NCI-H2029 treated with DMSO at 0.1 percent for 48 hours (cell line): ENCODE measurements around the gene ZNF367.
A peak's percentile ranks its signal among the peaks of the same experiment; 100 is the strongest.

Source experiments
- DNase-seq: peaks from one replicate; lab custom pipeline; 2025; lab: John Stamatoyannopoulos, UW

ZNF367 gene

DNA sequence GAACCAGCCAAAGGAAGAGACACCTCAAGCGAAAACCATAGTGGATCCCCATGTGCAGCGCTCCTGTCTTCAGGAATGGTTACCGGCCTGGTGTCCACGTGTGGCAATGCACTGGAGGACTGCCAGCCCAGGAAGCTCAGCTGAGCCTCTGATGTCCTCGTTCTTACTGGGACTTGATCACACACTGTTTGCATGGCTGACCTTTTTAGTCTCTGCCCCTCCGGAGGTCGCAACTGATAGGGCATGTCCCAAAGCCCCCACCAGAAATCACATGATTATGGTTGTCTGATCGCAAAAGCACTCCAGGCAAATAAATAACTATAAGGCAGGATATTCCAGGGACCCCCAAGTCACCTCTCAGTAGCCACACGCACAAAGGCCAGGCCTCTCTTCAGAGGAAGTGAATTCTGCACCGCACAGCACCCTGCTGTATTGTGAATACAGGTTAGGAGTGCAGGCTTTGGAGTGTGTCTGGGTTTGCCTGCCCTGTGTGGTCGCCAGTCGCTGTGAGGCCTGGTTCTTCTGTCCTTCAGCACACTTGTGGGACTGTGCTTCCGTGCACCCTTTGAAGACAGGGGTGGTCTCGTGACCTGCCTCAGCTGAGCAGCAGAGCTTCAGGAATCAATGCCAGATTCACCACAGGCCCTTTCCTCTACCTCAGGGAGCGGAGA, 18.4 kb upstream of the ZNF367 start:
- no peak for DNase-seq

DNA sequence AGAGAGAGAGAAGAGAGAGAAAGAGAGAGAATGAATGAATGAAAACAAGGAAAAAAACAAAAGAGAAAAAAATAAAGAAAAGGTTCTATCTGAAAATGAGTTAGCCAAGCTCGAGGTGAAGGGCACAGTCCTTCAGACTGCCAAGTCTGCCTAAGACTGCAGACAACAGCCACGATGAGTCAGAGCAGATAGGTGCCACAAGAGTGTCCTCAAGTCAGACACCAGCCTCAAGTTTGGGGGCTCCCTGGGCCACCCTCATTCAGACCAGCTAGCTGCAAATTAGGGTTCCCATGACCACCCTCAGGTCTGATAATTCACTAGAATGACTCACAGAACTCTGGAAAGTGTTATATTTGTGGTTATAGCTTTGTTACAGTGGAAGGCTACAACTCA, 17.9 kb upstream of the ZNF367 start:
- no peak for DNase-seq

DNA sequence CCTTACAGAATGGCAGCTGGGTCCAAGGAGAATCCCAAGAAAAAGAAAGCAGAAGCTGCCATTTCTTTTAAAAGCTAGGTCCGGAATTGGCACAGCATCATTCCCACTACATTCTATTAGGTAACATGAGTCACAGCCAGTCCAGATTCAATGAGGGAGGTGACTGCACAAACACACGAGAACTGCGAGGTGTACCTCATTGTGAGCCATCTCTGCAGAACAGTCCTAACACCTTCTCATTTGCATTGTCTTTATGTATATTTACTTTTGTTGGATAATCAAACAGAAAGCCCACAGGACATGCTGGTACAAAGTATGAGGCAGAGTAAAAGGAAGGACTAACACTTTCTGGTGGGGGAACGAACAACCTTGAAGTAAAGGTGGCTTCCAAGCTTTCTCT, 17.2 kb upstream of the ZNF367 start:
- DNase-seq = no peak

DNA sequence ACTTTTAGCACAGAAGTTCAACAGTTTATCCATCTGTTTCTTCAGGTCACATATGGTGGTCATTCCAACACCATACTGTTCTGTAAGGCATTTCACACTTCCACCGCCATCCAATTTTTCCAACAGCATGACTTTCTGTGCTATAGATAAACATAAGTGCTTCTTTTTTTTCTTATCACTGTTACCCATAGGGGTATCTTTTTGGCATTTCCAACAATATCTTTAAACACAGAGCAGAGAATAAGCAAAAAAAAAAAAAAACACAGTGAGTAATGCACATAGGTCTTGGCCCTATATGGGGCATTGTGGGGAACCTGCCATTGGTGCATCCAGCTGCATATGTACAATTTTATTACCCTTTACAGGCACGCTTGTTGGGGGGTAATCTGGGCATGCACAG, 12.2 kb upstream of the ZNF367 start:
- DNase-seq = no peak

DNA sequence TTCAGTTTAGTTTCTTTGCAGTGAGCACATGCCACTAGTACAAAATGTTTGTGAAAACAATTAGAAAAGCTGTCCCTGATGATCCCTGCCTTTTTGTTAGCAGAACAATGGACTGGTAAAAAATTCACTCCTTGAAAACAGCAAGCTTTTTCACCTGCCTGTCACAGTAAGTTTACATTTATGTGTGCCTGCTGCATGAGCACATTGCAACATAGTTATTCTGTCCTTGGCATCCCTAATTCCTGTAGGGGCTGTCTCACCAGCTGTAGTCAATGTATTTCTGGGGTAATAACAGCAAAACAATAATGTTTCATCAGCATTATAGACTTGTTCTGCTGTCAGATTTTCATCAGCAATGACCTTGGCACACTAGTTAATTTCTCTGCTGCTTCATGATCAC, 11.6 kb upstream of the ZNF367 start:
- DNase-seq = no peak

DNA sequence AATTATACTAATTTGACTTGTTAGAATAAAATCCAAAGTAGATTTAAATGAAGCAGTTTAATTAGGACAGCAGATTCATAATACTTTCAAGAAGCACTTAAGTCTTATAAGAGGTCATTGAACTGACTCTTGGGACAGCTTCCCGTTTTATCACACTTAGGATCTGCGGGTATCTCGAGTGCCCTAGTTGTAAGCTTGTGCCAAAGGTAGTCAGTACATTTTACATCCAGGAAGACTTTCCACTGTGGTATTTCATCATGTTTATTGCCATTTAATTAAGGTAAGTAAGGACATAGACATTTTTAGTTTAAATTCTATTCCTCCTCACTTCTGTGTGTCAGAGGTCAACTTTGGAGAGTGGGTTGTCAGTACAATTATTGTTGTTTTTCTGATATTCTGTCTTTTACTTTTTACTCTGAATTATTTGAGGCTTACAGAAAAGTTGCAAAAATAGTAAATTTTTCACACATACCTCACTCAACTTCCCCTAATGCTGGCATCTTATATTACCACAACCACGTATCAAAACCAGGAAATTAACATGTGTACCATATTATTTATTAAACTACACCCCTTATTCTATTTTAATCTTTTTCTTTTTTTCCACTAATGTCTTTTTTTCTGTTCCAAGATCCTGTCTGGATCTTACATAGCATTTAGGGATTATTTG, 7.5 kb upstream of the ZNF367 start:
- no peak for DNase-seq

DNA sequence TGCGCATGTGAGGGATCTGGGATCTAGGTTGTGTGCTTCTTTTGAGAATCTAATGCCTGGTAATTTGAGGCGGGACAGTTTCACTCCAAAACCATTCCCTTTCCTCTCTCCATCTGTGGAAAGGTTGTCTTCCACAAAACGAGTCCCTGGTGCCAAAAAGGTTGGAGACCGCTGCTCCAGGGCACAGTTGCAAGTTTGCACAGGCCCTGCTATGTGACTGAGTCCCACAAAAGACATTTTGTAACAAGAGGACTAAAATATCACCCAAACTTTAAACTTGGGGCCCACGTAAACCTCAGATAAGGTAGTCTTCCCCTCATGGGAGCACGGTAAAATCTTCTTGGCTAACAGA, 5.8 kb upstream of the ZNF367 start:
- DNase-seq = no peak

DNA sequence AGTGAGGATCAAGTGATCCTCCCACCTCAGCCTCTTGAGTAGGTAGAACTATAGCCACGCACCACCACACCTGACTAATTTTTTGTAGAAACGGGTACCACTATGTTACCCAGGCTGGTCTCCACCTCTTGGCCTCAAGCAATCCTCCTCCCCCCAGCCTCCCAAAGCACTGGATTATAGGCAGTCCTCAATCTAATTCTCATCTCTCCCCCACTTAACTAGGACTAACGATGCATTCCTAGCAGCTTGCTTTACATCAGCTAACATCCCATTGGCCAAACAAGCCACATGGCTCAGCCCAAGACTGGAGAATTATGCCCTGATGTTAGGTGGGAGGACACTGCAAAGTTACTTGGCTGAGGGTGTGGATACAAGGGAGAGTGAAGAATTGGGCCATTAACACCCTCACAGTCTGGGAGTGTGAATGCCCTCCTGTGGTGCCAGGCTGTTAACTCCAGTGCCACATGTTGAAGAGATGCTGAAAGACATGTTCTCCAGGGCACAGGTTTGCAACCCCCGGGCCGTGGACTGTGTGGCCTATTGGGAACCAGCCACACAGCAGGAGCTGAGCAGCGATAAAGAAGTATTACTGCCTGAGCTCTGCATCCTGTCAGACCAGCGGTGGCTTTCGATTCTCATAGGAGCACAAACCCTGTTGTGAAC, 5.3 kb upstream of the ZNF367 start:
- no peak for DNase-seq

DNA sequence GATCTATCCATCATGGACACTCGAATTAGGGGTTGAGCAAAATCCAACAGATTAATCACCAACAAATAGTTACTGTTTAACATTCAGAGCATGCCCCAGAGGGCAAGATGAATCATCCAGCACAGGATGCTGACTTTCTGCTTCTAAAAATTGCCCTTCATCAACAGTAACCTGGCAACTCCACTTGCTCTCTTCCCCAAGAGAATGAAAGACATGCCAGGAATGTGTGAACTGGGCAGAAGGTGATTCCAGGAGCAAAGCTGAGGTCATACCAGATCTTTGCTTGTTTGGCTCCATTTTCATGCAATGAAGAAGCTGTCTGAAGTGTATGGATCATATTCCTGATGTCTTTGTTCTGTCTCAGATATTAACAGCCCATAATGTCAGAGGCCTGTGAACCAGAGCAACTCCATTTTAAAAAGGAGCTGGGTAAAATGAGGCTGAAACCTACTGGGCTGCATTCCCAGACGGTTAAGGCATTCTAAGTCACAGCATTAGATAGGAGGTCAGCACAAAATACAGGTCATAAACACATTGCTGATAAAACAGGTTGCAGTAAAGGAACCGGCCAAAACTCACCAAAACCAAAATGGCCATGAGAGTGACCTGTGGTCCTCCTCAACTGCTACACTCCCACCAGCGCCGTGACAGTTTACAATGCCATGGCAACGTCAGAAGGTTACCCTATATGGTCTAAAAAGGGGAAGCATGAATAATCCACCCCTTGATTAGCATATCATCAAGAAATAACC, 2.5 kb upstream of the ZNF367 start:
- no peak for DNase-seq

DNA sequence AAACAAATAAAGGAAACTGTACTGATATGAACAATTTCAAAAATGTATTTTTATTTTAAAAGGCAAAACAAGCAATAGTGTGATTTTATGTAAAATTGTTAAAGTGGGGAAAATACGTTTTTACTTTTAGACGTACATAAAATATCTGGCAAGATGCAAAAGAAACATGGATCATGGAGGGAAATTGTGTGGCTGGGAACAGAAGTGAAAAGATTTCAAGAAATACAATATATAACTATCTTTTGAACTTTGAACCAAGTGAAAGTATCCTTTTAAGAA, 1.5 kb upstream of the ZNF367 start:
- DNase-seq = no peak

DNA sequence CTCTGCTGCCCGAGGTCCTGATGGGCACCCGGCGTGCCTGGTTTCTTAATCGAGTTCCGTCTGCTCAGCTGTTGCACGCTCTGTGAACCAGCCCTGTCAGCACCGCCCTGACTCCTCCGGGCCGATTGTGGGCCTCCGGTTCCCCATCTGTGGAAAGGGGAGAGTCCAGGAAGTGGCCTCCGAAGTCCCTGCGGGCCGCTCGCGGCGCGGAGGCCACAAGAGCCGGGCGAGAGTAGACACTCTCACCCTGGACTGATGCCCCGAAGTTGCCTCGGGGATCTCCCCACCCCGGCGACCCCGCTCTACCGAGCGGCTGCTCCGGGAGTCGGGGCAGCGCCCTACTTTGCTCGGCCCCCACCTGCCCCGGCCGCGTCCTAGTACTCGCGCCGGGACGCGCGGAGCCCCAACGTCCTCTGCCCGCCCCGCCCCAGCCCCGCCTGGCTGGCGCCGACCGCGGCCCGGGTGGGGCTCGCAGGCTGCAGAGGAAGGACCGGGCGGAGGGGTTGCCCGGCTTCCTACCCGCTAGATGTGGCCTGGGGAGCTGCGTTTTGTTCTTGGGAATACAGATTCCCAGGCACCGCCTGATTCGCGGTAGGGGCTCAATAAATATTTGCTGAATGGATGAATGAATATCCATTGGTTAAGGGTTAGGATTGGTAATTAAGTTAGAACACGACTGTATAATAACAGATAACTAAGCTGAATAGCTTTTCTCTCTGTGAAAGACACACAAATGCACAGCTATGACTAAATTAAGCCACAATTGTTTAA, 935 bp upstream of the ZNF367 start:
- peak; percentile 33 for DNase-seq

DNA sequence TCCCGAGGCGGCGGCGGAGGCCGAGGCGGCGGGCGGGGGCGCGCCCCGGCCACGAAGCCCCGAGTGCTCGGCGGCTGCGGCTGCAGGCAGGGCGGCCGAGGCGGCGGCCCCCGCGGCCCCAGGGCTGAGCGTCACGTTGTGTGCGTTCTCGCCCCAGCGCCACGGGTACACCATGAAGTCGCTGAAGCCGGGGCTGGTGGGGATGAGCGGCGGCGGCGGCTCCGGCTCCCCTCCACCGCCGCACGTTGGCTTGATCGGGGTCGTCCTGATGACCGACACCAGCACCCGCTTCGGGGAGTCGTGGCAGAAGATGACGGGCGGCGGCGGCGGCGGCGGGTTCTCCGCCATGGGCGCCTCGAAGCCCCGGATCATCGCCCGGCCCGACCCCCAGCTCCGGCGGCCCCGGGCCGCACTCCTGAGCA, 498 bp downstream of the ZNF367 start:
- no peak for DNase-seq

DNA sequence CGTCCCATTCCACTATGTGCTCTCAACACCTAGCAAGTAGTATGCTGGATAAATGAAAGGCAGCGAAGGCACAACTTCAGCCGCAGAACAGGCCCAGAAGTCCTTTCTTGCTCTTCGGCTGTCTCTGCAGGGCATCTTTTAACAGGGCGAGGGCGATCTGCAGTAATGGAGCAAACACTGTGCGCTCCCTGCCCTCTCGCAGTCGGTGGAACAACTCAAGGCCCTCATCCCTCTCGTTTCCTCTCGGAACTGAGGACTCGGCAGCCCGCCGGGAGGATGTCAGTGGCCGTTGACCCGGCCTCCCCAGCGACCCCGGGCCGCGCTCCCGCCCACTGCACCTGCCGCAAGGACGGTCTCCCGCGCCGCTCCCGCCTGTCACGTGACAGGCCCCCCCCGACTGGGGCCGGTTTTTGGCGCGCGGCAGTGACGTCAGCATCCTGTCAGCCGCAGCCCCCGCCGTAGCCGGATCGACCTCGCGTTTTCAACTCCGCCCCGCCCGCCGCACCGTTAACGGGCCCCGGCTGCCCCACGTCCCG, 1.1 kb downstream of the ZNF367 start:
- peak; percentile 44 for DNase-seq

DNA sequence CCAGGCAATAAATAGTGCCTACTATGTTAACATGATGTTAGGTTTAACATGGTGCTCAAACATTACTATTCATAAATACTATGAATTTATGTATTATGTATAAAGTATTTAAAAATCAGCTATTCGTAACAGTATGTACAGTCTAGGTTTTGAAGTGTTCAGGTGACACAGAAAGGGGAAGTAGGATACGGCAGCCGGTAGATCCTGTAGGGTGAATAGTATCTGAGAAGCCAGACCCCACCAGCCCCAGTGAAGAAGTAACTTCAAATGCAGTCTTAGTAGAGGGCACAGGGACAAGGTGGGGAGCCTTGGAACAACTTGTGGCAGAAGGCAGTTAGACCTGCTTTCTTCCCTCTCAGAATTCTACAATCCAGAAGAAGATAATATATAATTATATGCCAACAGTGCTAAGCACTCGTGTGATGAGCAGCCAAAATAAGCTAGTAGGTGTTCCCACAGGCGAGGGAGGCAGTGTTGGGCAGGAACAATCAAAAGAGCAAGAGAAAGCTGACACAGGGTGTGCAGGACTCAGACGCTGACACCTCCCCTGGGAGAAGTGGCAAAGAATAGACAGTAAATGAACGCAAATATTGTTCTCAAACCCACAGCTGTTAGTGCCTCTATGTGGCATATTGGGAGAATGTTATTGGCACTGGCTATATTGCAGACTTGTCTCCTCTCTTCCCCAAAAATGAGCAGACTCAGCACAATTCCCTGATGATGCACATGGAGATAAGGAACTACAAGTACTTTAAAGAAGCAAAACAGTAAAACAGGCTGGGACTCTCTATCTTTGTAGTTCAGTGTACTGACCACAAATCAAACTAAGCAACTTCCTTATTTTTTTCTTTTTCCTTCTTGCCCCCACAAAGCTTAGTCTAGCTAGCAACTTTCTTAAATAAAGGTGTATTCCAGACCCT, 4.6 kb downstream of the ZNF367 start:
- no peak for DNase-seq

DNA sequence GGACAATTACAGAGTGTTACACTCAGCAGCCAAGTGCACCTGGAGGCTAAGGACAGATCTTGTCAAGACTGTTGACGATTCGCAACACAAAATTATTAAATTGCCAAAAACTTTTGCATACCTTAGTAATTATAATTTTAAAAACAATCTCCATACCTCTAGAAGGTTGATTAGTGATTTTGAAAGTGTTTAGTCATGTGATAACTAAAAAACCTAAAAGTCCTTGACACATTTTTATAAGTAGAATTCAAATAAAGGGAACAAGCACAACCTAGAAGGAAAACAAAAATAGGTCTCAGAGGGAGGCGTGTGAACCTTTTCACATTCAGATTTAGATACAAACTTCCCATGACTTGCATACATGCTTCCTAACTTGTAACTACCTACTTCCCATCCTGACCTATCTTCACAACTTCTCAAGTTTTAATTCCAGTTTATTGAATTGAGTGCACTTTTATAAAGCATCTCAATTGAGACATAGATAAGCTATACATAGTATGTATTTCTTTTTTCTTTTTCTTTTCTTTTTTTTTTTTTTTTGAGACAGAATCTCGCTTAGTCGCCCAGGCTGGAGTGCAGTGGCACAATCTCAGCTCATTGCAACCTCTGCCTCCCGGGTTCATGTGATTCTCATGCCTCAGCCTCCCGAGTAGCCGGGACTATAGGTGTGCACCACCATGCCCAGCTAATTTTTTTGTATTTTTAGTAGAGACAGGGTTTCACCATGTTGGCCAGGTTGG, 5.8 kb downstream of the ZNF367 start:
- DNase-seq = no peak

DNA sequence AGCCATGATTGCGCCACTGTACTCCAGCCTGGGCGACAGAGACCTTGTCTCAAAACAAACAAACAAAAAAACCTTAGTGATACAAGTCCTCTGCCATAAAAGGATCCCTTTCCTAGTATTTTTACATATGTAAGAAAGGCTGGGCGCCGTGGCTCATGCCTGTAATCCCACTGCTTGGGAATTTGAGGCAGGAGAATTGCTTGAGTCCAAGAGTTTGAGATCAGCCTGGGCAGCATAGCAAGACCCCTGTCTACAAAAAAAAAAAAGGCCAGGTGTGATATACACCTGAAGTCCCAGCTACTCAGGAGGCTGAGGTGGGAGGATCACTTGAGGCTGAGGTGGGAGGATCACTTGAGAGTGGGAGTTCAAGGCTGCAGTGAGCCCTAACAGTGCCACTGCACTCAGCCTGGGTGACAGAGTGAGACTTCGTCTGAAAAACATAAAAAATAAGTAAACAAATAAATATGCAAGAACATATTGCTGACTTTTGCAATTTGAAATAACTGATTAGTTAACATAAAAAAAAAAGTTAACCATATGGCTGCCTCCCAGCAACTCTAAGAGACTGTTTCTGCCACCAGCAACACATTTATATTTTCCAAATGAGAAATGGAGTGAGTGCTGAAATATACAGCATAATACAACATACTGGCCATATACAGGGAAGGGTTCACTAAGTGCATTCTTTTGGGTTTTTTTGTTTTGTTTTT, 6.9 kb downstream of the ZNF367 start:
- DNase-seq = no peak

DNA sequence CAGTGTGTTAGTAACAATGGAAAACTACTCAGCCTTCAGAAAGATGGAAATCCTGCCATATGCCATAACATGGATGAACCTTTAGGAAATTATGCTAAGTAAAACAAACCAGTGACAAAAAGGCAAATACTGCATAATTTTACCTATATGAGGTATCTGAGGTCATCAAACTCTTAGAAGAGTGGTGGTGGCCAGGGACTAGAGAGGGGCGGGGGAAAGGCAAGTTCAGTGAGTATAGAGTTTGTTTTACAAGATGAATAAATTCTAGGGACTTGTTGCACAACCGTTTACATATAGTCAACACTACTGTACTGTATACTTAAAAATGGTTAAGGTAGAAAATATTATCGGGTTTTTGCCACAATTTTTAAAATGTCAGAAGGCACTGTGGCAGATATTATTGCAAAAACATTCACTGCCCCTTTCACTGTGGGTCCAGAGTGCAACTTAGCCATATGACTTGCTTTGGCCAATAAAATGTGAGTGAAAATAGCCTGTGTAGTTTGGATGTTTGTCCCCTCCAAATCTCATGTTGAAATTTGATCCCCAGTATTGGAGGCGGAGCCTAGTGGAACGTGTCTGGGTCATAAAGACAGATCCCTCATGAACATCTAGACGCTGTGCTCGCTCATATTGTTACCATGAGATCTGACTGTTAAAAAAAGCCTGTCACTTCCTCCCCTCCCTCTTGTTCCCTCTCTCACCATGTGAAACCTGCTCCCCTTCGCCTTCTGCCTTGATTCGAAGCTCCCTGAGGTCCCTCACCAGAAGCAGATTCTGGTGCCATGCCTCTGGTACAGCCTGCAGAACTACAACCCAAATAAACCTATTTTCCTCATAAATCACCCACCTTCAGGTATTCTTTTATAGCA, 9.5 kb downstream of the ZNF367 start:
- no peak for DNase-seq

DNA sequence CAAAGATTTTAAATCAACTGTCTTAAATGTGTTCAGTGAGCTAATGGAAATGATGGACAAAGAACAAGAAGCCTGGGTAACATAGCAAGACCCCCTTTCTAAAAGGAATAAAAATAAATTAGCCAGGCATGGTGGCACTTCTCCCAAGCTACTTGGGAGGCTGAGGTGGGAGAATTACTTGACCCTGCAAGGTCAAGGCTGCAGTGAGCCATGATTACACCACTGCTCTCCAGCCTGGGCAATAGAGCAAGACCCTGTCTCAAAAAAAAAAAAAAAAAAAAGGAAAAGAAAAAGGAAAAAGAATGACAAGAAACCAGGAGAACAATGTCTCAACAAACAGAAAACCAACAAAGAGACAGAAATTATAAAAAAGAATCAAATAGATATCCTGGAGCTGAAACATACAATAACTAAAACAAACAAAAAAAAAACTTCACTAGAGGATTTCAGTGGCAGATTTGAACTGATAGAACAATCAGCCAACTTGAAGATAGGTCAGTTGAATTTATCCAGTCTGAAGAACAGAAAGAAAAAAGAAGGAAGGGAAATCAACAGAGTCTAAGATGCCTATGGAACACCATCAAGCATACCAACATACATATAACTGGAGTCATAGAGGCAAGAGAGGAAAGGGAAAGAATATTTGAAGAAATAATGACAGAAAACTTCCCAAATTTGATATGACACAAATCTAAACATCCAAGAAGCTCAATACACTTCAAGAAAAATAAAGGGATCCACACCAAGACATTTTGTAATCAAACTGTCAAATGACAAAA, 17.8 kb downstream of the ZNF367 start:
- no peak for DNase-seq
